Activated CD4-positive, alpha-beta T cell treated with anti-CD3 and anti-CD28 coated beads for 1 hour (primary cell): Measurements from ENCODE around the gene SLC23A2.
A peak's percentile ranks its signal among the peaks of the same experiment; 100 is the strongest.
"Not testable (repeated sequence)": the region's sequence is repeated elsewhere in the genome, so short reads cannot be mapped to it uniquely, and the experiment has no call there.

Experiments used
- DNase-seq: peaks from one replicate; pipeline ENCODE4 v3.0.0-alpha.2; 2020

Gene SLC23A2

GRCh38 chr20:5005326-5005725, 4.0 kb upstream of the SLC23A2 start:
- no peak for DNase-seq

GRCh38 chr20:5004825-5005224, 3.5 kb upstream of the SLC23A2 start:
- DNase-seq, result not testable (repeated sequence)

DNA sequence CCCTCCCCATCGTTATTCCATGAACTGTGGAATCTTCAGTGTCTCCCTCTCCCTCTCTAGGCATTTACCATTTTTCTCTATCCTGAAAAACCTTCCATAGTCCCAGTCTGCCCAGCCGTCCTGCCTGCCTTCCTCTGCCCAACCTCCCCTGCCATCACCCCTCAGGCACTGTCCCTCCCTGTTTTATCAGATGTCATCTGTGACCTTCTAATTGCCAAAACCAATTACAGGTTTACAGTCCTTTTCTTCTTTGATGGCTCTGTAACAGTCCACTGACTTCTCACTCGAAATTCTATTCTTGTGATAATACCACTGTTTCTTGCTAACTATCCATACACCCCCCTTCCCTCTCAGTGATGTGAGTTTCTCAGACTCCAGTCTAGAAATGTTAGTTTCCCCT, 2.3 kb upstream of the SLC23A2 start:
- no peak for DNase-seq

GRCh38 chr20:5002077-5002413, 735 bp upstream of the SLC23A2 start:
- no peak for DNase-seq

GRCh38 chr20:5000263-5001173, 792 bp downstream of the SLC23A2 start:
- DNase-seq, result peak; percentile 9

- no peak for DNase-seq
Observed at GRCh38 chr20:4999788-5000187, 1.5 kb downstream of the SLC23A2 start.

DNA sequence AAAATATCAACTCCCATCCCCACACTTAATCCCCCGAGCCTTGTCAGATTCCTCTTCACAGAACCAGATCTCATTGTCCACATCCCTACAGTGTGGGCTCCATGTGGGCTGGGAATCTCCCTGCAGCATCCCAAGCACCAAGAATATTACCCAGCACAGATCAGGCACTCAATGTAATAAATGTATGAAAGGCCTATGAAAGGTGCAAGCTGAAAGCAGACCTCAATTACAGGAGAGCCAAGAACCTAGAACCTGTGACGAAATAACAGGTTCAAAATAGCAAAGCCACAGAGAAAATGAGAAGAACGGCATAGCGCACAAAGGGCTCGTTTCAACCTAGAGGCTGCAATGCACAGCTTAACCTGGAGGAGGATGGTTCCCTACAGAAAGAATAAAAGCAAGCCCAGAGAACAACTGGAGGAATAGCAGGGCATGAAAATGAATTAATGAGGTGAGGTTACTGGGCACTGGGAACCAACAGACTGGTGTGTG, 3.1 kb downstream of the SLC23A2 start:
- DNase-seq, result no peak

DNA sequence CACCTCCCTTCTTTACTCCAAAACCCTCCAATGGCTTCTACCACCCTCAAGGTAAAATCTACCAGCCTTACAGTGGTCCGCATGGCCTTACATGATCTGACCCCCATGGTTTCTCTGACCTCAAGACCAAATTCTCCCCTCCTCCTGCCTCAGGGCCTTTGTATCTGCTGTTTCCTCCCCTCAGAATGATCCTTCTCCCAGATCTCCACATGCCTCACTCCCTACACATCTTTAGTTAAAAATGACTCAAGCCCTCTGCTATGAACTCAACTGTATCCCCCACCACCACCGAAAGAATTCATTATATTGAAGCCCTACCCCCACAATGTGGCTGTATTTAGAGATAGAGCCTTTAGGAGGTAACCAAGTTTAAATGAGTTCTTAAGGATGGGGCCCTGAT, 4.1 kb downstream of the SLC23A2 start:
- no peak for DNase-seq

DNA sequence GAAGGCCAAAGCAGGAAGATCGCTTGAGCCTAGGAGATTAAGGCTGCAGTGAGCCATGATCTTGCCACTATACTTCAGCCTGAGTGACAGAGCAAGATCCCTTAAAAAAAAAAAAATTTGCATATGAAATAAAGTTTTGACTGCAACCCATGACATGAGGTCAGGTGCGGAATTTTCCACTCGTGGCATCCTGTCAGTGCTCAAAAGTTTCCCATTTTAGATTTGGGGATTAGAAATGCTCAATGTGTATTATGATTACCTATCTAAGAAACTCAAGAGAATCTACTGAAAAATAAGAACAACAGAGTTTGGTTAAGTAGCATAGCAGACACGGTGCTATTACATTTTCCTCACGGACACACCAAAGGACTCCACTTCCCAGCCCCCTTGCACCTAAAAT, 11.7 kb downstream of the SLC23A2 start:
- DNase-seq, result no peak

- no peak for DNase-seq
Observed at GRCh38 chr20:4987130-4987529, 14.2 kb downstream of the SLC23A2 start.

DNA sequence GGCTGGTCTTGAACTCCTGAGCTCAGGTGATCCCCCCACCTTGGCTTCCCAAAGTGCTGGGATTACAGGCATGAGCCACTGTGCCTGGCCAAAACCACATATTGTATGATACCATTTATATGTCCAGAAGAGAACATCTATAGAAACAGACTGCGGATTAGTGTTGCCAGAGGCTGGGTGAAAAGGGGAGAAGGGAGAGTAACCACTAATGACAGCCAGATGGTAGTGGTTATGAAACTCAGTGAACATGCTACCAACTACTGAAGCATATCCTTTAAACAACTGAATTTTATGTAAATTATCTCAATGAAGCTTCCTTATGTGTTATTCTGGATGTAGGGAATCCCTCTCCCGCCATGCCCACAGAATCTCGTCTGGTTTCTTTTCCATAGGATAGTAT, 15.7 kb downstream of the SLC23A2 start:
- DNase-seq, result no peak

GRCh38 chr20:4982281-4982680, 19.0 kb downstream of the SLC23A2 start:
- DNase-seq, result no peak

- no peak for DNase-seq
Observed at GRCh38 chr20:4979841-4980410, 21.4 kb downstream of the SLC23A2 start.

- no peak for DNase-seq
Observed at GRCh38 chr20:4978050-4978918, 23.0 kb downstream of the SLC23A2 start.

DNA sequence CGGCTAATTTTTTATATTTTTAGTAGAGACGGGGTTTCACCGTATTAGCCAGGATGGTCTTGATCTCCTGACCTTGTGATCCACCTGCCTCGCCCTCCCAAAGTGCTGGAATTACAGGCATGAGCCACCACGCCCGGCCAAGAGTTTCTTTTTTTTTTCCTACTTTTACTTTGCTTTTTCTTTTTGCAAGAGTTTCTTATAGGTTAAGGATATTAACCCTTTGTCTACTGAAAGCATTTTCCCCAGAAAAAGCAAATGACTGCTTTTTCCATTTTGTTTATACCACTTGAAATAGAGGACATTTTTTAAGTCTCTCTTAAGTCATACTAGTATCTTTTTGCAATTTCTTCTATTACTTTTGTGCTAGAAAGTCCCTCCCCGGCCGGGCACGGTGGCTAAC, 25.3 kb downstream of the SLC23A2 start:
- DNase-seq, result not testable (repeated sequence)

DNA sequence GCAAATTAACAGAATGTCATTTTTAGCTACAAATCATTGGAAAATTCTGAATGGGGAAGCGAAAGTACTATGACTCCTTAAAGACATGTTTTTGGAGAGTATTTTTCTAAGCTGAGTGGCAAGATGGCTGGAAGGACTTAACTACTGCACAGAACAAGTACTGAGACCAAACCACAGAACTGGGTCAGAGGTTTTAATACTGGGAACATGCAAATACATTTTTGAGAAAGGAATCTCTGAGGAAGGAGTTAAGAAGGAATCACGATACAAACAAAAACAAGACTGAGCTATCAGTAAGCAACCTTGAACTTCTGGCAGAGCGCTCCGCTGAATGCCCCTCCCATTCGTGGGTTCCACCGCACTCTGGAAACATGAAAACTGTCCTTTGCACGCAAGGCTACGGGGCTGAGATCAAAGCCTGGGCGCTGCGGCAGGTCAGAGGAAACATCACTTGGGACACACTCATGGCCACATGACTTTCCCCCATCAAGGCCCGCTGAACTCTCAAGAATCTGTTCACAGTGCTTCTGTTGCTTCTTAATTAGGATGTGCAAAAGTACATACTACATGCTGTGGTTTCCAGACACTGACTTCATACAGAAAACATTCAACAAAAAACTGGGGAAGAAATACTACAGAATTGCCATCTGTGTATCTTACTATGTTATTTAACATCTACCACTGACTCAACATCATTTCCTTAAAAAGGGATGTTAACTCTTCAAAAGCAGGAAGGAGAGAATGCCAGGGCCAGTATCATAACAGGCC, 27.8 kb downstream of the SLC23A2 start:
- DNase-seq, result peak; percentile 13

- no peak for DNase-seq
Observed at GRCh38 chr20:4972506-4973251, 28.6 kb downstream of the SLC23A2 start.

DNA sequence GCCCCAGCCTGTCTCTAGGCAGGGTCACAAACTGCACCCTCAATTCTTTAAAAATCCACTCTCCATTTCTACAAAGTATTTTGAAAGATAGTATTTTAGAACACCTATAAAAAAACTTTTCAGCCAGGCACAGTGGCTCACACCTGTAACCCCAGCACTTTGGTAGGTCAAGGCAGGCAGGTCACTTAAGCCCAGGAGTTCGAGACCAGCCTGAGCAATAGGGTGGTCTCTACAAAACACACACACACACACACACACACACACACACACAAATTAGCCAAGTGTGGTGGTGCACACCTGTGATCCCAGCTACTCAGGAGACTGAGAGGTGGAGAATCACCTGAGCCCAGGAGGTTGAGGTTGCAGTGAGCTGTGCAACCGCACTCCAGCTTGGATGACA, 30.2 kb downstream of the SLC23A2 start:
- no peak for DNase-seq

DNA sequence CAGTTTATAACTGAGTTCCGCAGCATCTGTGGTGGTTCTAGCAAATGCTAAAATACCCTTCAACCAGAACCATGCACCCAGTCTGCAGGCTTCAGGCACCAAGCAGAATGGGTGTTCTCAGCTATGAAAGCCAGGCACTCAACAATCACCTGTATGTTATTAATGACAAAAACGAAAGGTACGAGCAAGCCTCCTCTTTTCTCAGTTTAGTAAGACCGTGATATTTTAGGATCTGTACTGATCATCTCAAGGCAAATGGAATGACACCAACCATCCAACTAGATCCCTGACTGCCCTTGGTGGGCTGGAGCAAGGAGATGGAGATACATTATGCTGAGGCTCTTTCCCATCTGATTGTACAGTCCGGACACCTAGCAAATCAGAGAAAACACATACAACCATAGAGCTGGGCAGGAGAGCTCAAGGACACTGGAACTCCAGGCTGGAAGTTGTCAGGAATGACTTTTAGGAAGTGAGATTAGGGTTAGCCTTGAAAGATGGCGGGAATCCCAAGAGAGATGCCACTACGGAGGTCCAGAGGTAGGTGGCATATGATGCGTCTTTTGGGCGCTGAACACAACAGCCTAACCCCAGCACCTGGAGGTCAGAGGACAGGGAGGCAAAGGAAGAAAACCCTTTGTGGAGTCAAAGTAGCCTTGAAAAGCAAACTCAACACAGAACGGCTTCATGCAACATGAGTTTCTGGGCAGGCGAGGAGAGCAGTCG, 33.4 kb downstream of the SLC23A2 start:
- no peak for DNase-seq

- no peak for DNase-seq
Observed at GRCh38 chr20:4966826-4967751, 34.2 kb downstream of the SLC23A2 start.
